Mesothelial cell of epicardium (in vitro differentiated cells): Measurements from ENCODE around the gene NFATC2. TPM values are rescaled to one million over a fixed set of nuclear protein-coding genes. Genes with fewer than 3 reads are reported as not detected.

ENCODE experiments used
- DNase-seq, 2 experiments: peaks; one replicate each; pipeline ENCODE4 v3.0.0; 2021; ENCODE audit warnings: low spot score in 2 of 2; ENCODE audit not compliant: unreplicated experiment in 2 of 2
- H3K27ac Mint-ChIP-seq: 2 replicates; pipeline ENCODE4 v1.8.0; 2021; ENCODE audit warnings: mixed read lengths
- H3K27me3 Mint-ChIP-seq: 2 replicates; pipeline ENCODE4 v1.8.0; 2021; ENCODE audit warnings: low read depth, mixed read lengths
- H3K36me3 Mint-ChIP-seq: 2 replicates; pipeline ENCODE4 v1.8.0; 2021; ENCODE audit warnings: mixed read lengths
- H3K4me1 Mint-ChIP-seq: 2 replicates; pipeline ENCODE4 v1.8.0; 2021; ENCODE audit warnings: mixed read lengths
- H3K4me3 Mint-ChIP-seq: 2 replicates; pipeline ENCODE4 v1.8.0; 2021; ENCODE audit warnings: mild to moderate bottlenecking, moderate library complexity, mixed read lengths
- H3K9me3 Mint-ChIP-seq: 2 replicates; pipeline ENCODE4 v1.8.0; 2021; ENCODE audit warnings: mixed read lengths
- CTCF ChIP-seq: fragments of 200-600 bp; sonication (generic); IDR thresholded peaks from one replicate; pipeline ENCODE4 v1.5.0; 2021; ENCODE audit warnings: antibody characterized with exemption; ENCODE audit not compliant: unreplicated experiment
- total RNA-seq: library from RNA; stranded (reverse); gene quantifications from 3 replicates; pipeline ENCODE4 v1.2.1, GENCODE V29; 2021

Gene NFATC2
- total RNA-seq, 1 donor from 2014 or later: 14.0 TPM

DNA sequence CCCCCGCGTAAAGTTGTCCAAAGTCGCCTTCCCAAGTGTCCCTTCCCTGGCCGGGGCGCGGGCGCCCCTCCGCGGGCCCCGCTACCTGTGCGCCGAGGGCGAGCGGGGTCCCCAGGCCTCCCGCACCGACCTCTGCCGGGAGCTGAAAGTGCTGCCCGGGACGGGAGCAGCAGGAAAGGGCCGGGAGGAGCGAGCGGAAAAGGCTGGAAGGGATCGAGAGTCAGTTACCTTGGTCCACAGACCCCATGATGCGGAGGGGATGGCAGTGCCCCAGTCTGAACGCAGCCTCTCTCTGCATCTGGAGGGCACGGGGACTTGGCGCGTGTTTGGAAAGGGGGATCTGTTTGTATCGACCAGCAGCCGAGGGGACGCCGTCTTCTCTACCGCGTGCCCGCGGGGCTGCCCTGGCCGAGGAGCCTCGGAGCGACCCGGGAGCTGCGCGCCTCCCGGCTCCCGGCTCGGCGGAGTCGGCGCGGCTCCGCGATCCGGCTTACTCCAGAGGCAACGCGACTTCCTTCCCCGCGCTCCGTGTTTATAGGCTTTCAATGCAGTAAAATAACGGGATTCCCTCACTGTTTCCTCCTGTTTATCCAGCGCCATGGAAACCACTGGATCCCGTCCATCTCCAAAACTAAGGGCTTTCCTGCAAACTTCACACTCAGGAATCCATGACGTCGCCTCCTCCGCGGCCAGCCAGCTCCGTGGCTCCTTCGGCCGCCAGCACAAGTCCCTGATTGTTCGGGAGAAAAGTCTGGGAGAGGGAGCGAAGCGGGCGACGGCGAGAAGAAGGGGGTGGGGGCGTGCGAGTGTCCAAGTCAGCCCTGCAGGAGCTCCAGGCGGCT is 20.0 kb upstream of the NFATC2 start:
- no peaks in the 10 kb centered on the region for H3K9me3 Mint-ChIP-seq
- DNase-seq: peak; percentile 63 to 80
- no peaks in the 10 kb centered on the region for H3K36me3 Mint-ChIP-seq
- peak overlapping the region; percentile 68 for H3K4me3 Mint-ChIP-seq
- TF ChIP-seq CTCF: no peak
- peak overlapping the region; percentile 95 for H3K27ac Mint-ChIP-seq
- peaks cover 37% of the 10 kb centered on the region for H3K4me1 Mint-ChIP-seq
- peaks cover 42% of the 10 kb centered on the region for H3K27me3 Mint-ChIP-seq

GRCh38 chr20:51562027-51562331 is 19.5 kb upstream of the NFATC2 start:
- Mint-ChIP-seq H3K27me3 (peaks cover 42% of the 10 kb centered on the region), H3K27ac (peak overlapping the region; percentile 95), H3K36me3 (no peaks in the 10 kb centered on the region), H3K4me3 (peak overlapping the region; percentile 68), H3K9me3 (no peaks in the 10 kb centered on the region), H3K4me1 (peaks cover 37% of the 10 kb centered on the region)
- TF ChIP-seq CTCF: no peak
- no peak for DNase-seq

- H3K27me3 Mint-ChIP-seq: peaks cover 42% of the 10 kb centered on the region
- no peak for DNase-seq
Observed at GRCh38 chr20:51560550-51561307, 18.2 kb upstream of the NFATC2 start.

GRCh38 chr20:51560042-51560441 is 17.5 kb upstream of the NFATC2 start:
- Mint-ChIP-seq H3K4me1 (peaks cover 37% of the 10 kb centered on the region), H3K27me3 (peaks cover 40% of the 10 kb centered on the region), H3K9me3 (peaks cover 6% of the 10 kb centered on the region), H3K27ac (no peak overlapping the region), H3K4me3 (peak overlapping the region; percentile 66), H3K36me3 (peaks cover 5% of the 10 kb centered on the region)
- no peak for TF ChIP-seq CTCF
- no peak for DNase-seq

More at GRCh38 chr20:51560550-51561307, 18.2 kb upstream of the NFATC2 start:
- Mint-ChIP-seq H3K4me1 (peaks cover 37% of the 10 kb centered on the region), H3K36me3 (peaks cover 2% of the 10 kb centered on the region), H3K9me3 (peaks cover 2% of the 10 kb centered on the region), H3K27ac (peak overlapping the region; percentile 74), H3K4me3 (peak overlapping the region; percentile 66)
- TF ChIP-seq CTCF: no peak

GRCh38 chr20:51554538-51555165 is 12.1 kb upstream of the NFATC2 start:
- peaks cover 6% of the 10 kb centered on the region for H3K27me3 Mint-ChIP-seq
- no peak for TF ChIP-seq CTCF
- DNase-seq: no peak
- peaks cover 5% of the 10 kb centered on the region for H3K36me3 Mint-ChIP-seq
- peaks cover 2% of the 10 kb centered on the region for H3K4me1 Mint-ChIP-seq
- no peak overlapping the region for H3K27ac Mint-ChIP-seq
- H3K4me3 Mint-ChIP-seq: no peak overlapping the region
- H3K9me3 Mint-ChIP-seq: peaks cover 6% of the 10 kb centered on the region
